A673 (cell line): Measurements from ENCODE around the gene RSU1.

Source experiments
- EZH2 ChIP-seq: fragments of 200-600 bp; sonication (generic); IDR thresholded peaks from 2 replicates; pipeline ENCODE4 v1.6.1; 2017; ENCODE audit warnings: borderline replicate concordance, low read depth, mild to moderate bottlenecking, mixed read lengths, antibody characterized with exemption, low read length; ENCODE audit not compliant: poor library complexity, severe bottlenecking
- TF ChIP-seq, protein P1 (sequence below): fragments of 300-800, 200-600 bp; sonication (generic); conservative IDR thresholded peaks from 2 replicates; pipeline ENCODE4 v1.5.1; 2017; ENCODE audit warnings: low read depth, mild to moderate bottlenecking, antibody characterized with exemption, low read length, moderate library complexity, mixed read lengths

DNA sequence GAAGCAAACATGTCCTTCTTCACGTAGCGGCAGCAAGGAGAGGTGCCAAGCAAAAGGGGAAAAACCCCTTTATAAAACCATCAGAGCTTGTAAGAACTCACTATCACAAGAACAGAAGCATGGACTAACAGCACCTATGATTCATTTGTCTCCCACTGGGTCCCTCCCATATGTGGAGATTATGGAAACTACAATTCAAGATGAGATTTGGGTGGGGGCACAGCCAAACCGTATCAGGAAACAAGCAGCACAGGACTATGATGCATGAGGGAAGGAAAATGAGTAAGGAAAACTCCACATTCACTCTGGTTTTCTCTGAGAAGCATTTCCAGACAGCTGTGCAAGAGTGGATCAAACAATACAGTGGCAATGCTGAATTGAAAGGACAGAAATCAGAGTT lies 81.6 kb downstream of the RSU1 start:
- TF ChIP-seq, protein P1, sequence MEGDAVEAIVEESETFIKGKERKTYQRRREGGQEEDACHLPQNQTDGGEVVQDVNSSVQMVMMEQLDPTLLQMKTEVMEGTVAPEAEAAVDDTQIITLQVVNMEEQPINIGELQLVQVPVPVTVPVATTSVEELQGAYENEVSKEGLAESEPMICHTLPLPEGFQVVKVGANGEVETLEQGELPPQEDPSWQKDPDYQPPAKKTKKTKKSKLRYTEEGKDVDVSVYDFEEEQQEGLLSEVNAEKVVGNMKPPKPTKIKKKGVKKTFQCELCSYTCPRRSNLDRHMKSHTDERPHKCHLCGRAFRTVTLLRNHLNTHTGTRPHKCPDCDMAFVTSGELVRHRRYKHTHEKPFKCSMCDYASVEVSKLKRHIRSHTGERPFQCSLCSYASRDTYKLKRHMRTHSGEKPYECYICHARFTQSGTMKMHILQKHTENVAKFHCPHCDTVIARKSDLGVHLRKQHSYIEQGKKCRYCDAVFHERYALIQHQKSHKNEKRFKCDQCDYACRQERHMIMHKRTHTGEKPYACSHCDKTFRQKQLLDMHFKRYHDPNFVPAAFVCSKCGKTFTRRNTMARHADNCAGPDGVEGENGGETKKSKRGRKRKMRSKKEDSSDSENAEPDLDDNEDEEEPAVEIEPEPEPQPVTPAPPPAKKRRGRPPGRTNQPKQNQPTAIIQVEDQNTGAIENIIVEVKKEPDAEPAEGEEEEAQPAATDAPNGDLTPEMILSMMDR, result no peak
- TF ChIP-seq EZH2, result no peak
